Liver (tissue), 9 donors: ENCODE data around the gene NWD2. TPM values are rescaled to one million over a fixed set of nuclear protein-coding genes. Genes with fewer than 3 reads are reported as not detected.

Source experiments
- DNase-seq: peaks from one replicate; pipeline ENCODE4 v3.0.0-alpha.2; 2017; ENCODE audit warnings: low spot score
- H3K27ac ChIP-seq, 2 donors: one replicate each; pipeline ENCODE4 v1.7.0; 2013; ENCODE audit warnings: inconsistent platforms in 2 of 2, low read length in 2 of 2, control low read depth in 1 of 2, low read depth in 1 of 2, mild to moderate bottlenecking in 1 of 2
- H3K27me3 ChIP-seq, 4 donors: one replicate each; pipeline versions ENCODE4 v1.6.1 to v1.7.0; 2013; ENCODE audit warnings: low read length in 3 of 4, inconsistent platforms in 1 of 4, mild to moderate bottlenecking in 1 of 4, moderate library complexity in 1 of 4; ENCODE audit not compliant: control insufficient read depth in 4 of 4, insufficient read depth in 4 of 4
- H3K36me3 ChIP-seq, 4 donors: one replicate each; pipeline versions ENCODE4 v1.6.1 to v1.7.0; 2013; ENCODE audit warnings: low read length in 3 of 4, mild to moderate bottlenecking in 3 of 4, low read depth in 1 of 4, moderate library complexity in 1 of 4; ENCODE audit not compliant: control insufficient read depth in 4 of 4, insufficient read depth in 3 of 4
- H3K4me1 ChIP-seq, 4 donors: one replicate each; pipeline versions ENCODE4 v1.6.1 to v1.7.0; 2013; ENCODE audit warnings: low read length in 3 of 4, mild to moderate bottlenecking in 3 of 4, moderate library complexity in 1 of 4; ENCODE audit not compliant: control insufficient read depth in 4 of 4, insufficient read depth in 4 of 4
- H3K4me3 ChIP-seq, 3 donors: one replicate each; pipeline versions ENCODE4 v1.6.1 to v1.7.0; 2013; ENCODE audit warnings: low read length in 3 of 3, control low read depth in 1 of 3, low read depth in 1 of 3, mild to moderate bottlenecking in 1 of 3
- H3K9ac ChIP-seq, 2 donors: one replicate each; pipeline ENCODE4 v1.7.0; 2013; ENCODE audit warnings: low read length in 2 of 2, mild to moderate bottlenecking in 2 of 2, moderate library complexity in 2 of 2, control low read depth in 1 of 2, low read depth in 1 of 2
- H3K9me3 ChIP-seq, 4 donors: one replicate each; pipeline versions ENCODE4 v1.6.1 to v1.7.0; 2013; ENCODE audit warnings: low read length in 3 of 4; ENCODE audit not compliant: control insufficient read depth in 4 of 4
- ATF3 ChIP-seq: IDR thresholded peaks from 2 replicates; pipeline ENCODE4 v1.6.1; 2016; ENCODE audit warnings: antibody characterized with exemption
- CTCF ChIP-seq: fragments of 150-350 bp; IDR thresholded peaks from 2 replicates; pipeline ENCODE4 v1.5.1; 2017; ENCODE audit warnings: improper control_type of control experiment, low read depth, low read length; ENCODE audit not compliant: missing input control
- EGR1 ChIP-seq, 2 donors: IDR thresholded peaks; 2 replicates each; pipeline ENCODE4 v1.6.1; 2016 to 2018; ENCODE audit warnings: antibody characterized with exemption in 2 of 2, low read depth in 2 of 2
- FOXA1 ChIP-seq: IDR thresholded peaks from 2 replicates; pipeline ENCODE4 v1.6.1; 2016; ENCODE audit warnings: antibody characterized with exemption
- FOXA2 ChIP-seq: IDR thresholded peaks from 2 replicates; pipeline ENCODE4 v1.6.1; 2016; ENCODE audit warnings: antibody characterized with exemption
- HNF4A ChIP-seq, 2 donors: conservative IDR thresholded peaks; 2 replicates each; pipeline ENCODE4 v1.6.1; 2016; ENCODE audit warnings: antibody characterized with exemption in 2 of 2, mild to moderate bottlenecking in 2 of 2
- HNF4G ChIP-seq: IDR thresholded peaks from 2 replicates; pipeline ENCODE4 v1.6.1; 2016; ENCODE audit warnings: antibody characterized with exemption
- JUND ChIP-seq, 2 donors: IDR thresholded peaks; 2 replicates each; pipeline ENCODE4 v1.6.1; 2016; ENCODE audit warnings: antibody characterized with exemption in 2 of 2
- MAX ChIP-seq: IDR thresholded peaks from 2 replicates; pipeline ENCODE4 v1.6.1; 2016; ENCODE audit warnings: antibody characterized with exemption
- NR2F2 ChIP-seq: IDR thresholded peaks from 2 replicates; pipeline ENCODE4 v1.6.1; 2016; ENCODE audit warnings: antibody characterized with exemption
- RAD21 ChIP-seq, 2 donors: IDR thresholded peaks; 2 replicates each; pipeline ENCODE4 v1.6.1; 2016; ENCODE audit warnings: antibody characterized with exemption in 2 of 2, mild to moderate bottlenecking in 2 of 2
- REST ChIP-seq: IDR thresholded peaks from 2 replicates; pipeline ENCODE4 v1.6.1; 2016; ENCODE audit warnings: antibody characterized with exemption, mild to moderate bottlenecking
- RXRA ChIP-seq, 2 donors: IDR thresholded peaks; 2 replicates each; pipeline ENCODE4 v1.6.1; 2017 to 2018; ENCODE audit warnings: antibody characterized with exemption in 2 of 2, mild to moderate bottlenecking in 1 of 2
- SP1 ChIP-seq: IDR thresholded peaks from 2 replicates; pipeline ENCODE4 v1.6.1; 2018; ENCODE audit warnings: antibody characterized with exemption, mild to moderate bottlenecking
- TAF1 ChIP-seq: conservative IDR thresholded peaks from 2 replicates; pipeline ENCODE4 v1.6.1; 2016; ENCODE audit warnings: antibody characterized with exemption, mild to moderate bottlenecking
- YY1 ChIP-seq: IDR thresholded peaks from 2 replicates; pipeline ENCODE4 v1.6.1; 2016; ENCODE audit warnings: antibody characterized with exemption, mild to moderate bottlenecking
- ZBTB33 ChIP-seq: IDR thresholded peaks from 2 replicates; pipeline ENCODE4 v1.6.1; 2016; ENCODE audit warnings: antibody characterized with exemption
- WGBS: extraction: QIAGEN DNeasy Blood & Tissue Kit; methylation state at CpG from one replicate; pipeline ENCODE4 v1.1.7; 2013; 5-methylcytosine and 5-hydroxymethylcytosine counted together
- polyA plus RNA-seq, 2 donors: library from polyadenylated mRNA; stranded (reverse) in 1 of 2; unstranded in 1 of 2; fragments of 200-250 nt in 1 of 2; fragments of >200 nt in 1 of 2; fragmentation: Nextera tagmentation in 1 of 2; extraction: Ambion mirVana in 1 of 2; gene quantifications; one replicate each; pipeline versions ENCODE4 v1.2.1 to v1.2.3, GENCODE V29; 2013 to 2015
- total RNA-seq, 2 donors: library from RNA; depleted of rRNA; stranded (reverse); fragments of >200 nt; gene quantifications; one replicate each; pipeline ENCODE4 v1.2.3, GENCODE V29; 2014
- donor health status: healthy.
- donor health status: healthy.
- donor health status: healthy.
- donor health status: healthy.
- donor health status: healthy.

Gene NWD2
- total and polyA plus RNA-seq, 4 donors = 0.08 to 0.37 TPM; not detected in 2

- TF ChIP-seq ATF3 (no peak), HNF4G (no peak), SP1 (no peak), EGR1 (IDR thresholded peaks at IDR 0.05; ENCODE audit: low read depth in 2 of 2) (no peak), RXRA (IDR thresholded peaks at IDR 0.05) (no peak), ZBTB33 (no peak)
Measured at GRCh38 chr4:37241647-37242046, 2.9 kb upstream of the NWD2 start (continued).

GRCh38 chr4:37243051-37243450 is 1.5 kb upstream of the NWD2 start:
- Histone ChIP-seq H3K4me3 (no peak overlapping the region), H3K27ac (no peak overlapping the region), H3K9me3 (no peaks in the 10 kb centered on the region), H3K4me1 (peaks cover 4 to 20% (median 10%) of the 10 kb centered on the region in 4 donors), H3K27me3 (peaks cover 2 to 17% (median 7%) of the 10 kb centered on the region in 4 donors), H3K36me3 (no peaks in the 10 kb centered on the region), H3K9ac (no peak overlapping the region)
- no peak for DNase-seq
- TF ChIP-seq ATF3 (no peak), RAD21 (IDR thresholded peaks at IDR 0.05) (peak; percentile 16 to 20), YY1 (no peak), RXRA (IDR thresholded peaks at IDR 0.05) (no peak), SP1 (no peak), FOXA2 (no peak)
- 39% methylated on average over 5 of the region's 5 CpGs for WGBS

GRCh38 chr4:37243722-37244582 is 591 bp upstream of the NWD2 start:
- Histone ChIP-seq H3K27ac (no peak overlapping the region), H3K27me3 (peaks cover 2 to 17% (median 9%) of the 10 kb centered on the region in 4 donors), H3K9ac (no peak overlapping the region), H3K4me1 (peaks cover 4 to 20% (median 10%) of the 10 kb centered on the region in 4 donors), H3K4me3 (peak overlapping the region in 1 of 3 donors; percentile 39), H3K9me3 (no peaks in the 10 kb centered on the region), H3K36me3 (no peaks in the 10 kb centered on the region)
- WGBS = 3% methylated on average over 70 of the region's 70 CpGs
- TF ChIP-seq MAX (no peak), RAD21 (IDR thresholded peaks at IDR 0.05) (no peak), HNF4G (no peak), CTCF (no peak), REST (no peak), ZBTB33 (no peak), FOXA2 (no peak), YY1 (no peak), NR2F2 (no peak), EGR1 (IDR thresholded peaks at IDR 0.05; ENCODE audit: low read depth in 2 of 2) (no peak), RXRA (IDR thresholded peaks at IDR 0.05) (no peak), FOXA1 (no peak), TAF1 (no peak), HNF4A (conservative IDR thresholded peaks at IDR 0.05) (no peak), JUND (IDR thresholded peaks at IDR 0.05) (no peak)
- no peak for DNase-seq
